ENCODE data around the gene MNT.

Gene MNT

DNA sequence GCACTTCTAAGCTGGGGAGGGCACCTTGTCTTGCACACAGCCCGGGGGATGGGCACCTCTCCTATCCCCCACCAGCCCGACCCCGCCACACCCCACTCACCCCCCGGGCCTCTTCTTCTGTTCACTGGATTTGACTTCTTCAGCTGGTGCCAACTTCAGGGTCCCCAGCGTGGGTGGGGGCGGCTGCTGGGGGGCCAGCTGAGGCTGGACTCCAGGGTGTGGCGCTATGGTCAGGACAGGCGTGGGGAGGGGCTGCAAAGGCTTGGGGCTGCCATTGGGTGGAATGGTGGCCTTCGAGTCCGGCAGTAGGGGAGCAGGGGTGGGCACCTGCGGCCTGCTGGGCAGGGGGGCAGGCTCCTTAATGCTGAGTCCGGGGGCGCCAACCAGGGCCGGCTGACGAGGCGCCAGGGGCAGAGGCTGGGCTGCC is 6.1 kb downstream of the MNT start:
- DNase-seq = no peak

GRCh38 chr17:2393954-2394749 is 6.7 kb downstream of the MNT start:
- DNase-seq = no peak

GRCh38 chr17:2393174-2393953 is 7.5 kb downstream of the MNT start:
- peak; percentile 87 for DNase-seq

DNA sequence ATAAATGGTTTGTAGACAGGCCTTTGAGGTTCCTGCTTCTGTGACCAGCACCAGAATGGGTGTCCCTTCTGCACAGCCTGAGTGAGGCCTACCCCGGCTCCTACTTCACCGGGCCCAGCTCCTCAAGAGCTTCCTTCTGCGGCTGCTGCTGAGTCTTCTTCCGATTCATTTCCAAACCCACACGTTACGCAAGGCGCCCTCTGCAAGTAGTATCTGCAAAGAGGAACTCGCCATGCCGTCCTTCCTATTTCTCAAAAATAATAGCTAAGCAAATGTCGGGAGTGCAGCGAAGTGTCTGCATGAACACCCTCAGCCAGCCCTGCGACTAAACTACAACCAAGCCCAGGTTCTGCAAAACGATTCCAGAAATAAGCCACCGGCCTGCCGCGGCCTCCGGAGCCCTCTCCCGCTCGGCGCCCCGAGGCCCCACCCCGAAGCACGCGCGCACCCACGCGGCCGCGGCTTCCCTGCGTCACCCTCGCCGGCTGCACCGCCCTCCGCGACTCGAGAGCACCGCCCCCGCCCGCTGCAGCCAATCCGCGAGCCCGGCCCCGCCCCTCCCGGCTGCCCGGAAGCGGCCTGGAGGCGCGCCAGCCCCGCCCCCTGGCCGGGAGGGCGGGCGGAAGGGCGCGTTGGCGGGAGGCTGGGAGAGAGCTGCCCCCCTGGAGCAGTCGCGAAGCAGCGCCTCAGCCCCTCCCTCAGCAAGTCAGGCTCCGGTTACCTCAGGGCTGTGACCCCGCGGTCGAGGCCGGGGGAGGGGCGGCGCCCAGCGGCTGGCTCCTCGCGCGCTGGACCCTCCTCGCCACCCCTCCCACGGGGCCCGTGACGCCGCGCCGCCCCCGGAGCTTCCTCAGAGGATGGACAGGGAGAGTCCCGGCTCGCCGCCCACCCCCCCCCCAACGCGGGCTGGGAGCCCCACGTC is 8.3 kb downstream of the MNT start:
- peak; percentile 99 for DNase-seq

GRCh38 chr17:2391597-2392251 is 9.1 kb downstream of the MNT start:
- no peak for DNase-seq

DNA sequence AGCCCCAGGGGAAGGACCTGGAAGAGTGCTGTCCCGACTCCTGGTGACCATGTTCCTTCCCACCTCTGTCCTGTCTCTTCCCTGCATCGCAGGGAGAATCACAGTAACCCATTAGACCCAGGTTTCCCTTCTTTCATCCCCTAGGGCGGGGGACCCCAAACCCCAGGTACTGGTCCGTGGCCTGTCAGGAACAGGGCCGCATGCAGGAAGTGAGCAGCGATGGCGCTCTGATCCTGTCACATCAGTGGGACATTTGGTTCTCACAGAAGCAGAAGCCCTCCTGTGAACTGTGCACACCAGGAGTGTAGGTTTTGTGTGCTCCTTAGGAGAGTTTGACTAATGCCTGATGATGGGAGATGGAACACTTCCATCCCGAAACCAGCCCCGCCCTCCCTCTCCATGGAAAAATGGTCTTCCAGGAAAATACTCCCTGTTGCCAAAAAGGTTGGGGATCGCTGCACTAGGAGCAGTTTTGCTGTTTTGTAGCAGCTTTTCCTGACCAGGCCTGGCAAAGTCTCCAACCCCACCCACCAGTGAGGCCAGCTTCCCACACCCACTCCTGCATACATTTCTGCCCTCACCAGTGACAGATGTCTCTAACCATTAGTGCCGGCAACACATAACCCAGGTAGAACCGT is 10.5 kb downstream of the MNT start:
- DNase-seq = no peak

- no peak for DNase-seq
Observed at GRCh38 chr17:2388683-2389055, 12.2 kb downstream of the MNT start.

GRCh38 chr17:2388020-2388682 is 12.7 kb downstream of the MNT start:
- DNase-seq = no peak

DNA sequence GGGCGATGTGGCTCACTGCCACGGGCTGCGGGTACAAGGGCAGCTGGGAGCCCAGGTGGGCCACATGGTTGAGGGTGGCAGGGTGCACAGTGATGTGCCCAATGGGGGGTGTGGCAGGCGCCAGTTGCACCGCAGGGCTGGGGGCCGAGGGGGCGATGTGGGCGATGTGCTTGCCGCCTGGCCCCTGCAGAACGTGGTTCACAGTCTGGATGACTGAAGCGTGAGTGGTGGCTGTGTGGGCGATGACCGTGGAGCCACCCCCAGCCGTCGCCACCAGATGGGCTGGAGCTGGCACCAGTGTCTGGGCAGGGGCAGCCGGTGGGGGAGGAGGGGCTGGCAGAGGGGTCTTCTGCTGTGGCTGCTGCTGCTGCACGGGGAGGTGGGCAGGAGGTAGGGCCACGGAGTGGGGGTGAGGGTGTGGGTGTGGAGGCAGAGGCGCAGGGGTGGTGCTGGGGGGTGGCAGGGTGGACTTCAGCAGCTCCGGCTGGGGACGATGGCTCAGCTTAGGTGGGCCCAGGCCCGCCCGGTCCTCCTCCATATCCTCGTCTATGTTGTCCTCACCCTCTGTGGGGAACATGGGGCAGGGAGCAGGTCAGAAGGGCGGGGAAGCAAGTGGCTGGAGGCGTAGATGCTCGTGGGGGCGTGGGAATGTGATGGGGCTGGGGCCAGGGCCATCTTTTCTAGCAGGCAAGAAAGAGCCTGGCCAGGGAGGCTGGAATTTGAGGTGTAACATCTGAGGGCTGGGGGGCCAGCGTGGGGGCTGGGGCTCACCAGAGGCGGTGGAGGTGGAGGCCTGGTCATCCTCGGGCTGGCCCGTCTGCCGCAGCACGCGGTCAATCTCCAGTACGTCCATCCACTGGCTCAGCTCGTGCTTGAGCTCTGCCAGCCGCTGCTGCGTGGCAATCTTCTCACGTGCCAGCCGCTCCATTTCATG is 13.5 kb downstream of the MNT start:
- DNase-seq = no peak

- DNase-seq = no peak
Observed at GRCh38 chr17:2386400-2387085, 14.3 kb downstream of the MNT start.

- DNase-seq = no peak
Observed at GRCh38 chr17:2385240-2386210, 15.3 kb downstream of the MNT start.

GRCh38 chr17:2384439-2385127 is 16.3 kb downstream of the MNT start:
- DNase-seq = no peak

DNA sequence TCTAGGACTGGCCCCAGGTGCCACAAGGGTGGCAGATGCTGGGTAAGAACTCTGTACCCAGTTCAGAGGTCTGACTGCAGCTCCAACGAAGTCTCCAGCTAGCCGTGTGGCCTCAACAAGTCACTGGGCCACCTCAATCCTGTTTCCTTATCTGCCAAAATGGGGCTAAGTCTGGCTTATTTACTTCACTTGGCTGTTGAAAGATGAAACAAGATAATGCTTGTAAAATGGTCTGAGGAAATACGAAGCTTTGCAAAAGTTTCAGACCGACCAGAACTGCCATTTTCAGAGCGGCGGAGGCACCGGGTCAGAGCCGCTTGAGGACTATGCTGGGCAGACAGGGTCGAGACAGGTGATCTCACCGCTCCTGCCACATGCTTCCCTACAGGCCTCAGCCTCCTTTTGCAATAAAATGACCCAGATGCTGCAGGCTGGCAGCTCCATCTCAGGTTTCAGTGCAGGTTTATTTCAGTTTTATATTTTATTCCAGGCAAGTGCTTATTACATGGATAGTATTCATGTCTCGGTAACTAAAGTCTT is 17.2 kb downstream of the MNT start:
- DNase-seq = no peak

GRCh38 chr17:2380950-2381649 is 19.8 kb downstream of the MNT start:
- no peak for DNase-seq

GRCh38 chr17:2380226-2380922 is 20.5 kb downstream of the MNT start:
- no peak for DNase-seq

DNA sequence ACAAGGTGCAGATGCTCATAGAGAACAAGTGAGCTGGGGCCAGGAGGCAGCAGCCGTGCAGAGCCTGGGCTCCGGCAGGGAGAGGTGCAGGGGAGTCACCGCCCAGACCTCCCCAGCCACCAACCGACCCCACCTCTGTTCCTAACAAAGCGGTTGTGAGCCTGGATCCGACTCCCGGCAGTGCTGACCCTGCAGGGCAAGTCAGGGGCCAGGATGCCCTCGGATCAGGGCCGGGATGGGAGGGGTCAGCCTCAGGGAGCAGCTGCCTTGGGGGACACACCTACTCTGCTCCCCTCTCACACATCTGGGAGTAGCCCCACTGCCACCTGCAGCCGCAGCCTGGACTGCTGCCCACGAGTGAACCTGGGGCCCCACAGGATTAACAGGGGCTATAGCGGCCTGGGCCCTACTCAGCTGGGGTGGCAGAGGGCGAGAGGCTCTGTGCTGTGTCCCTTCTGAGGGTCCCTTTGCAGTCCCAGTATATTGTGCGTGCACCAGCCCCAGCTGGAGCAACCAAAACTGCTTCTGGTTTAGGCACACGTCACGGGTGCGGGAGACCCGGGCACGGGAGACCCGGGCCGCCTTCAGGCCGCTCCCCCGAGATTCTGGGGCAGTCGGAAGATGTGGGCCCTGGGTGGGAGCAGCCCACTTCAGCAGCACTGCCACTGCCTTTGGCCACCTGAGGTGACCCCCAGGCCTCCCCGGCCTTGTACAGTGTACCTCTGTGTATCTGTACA is 21.2 kb downstream of the MNT start:
- DNase-seq = no peak
